Sigmoid colon (tissue), 4 donors: ENCODE measurements around the gene SLC17A1.

ENCODE experiments used
- EP300 ChIP-seq, 4 donors: sonication (generic); formaldehyde crosslinking; IDR thresholded peaks; one replicate each; pipeline ENCODE4 v1.6.1; 2017; ENCODE audit warnings: antibody characterized with exemption in 4 of 4
- POLR2A ChIP-seq, 2 donors: fragments of 450-650 bp; IDR thresholded peaks; one replicate each; pipeline ENCODE4 v1.6.1; 2016; ENCODE audit warnings: antibody characterized with exemption in 2 of 2, mild to moderate bottlenecking in 2 of 2, moderate library complexity in 2 of 2
- POLR2AphosphoS5 ChIP-seq, 4 donors: sonication (generic); formaldehyde crosslinking; IDR thresholded peaks; one replicate each; pipeline ENCODE4 v1.6.1; 2017; ENCODE audit warnings: antibody characterized with exemption in 4 of 4
- TF ChIP-seq, protein P1 (sequence below), 4 experiments: fragments of 450-650 bp in 3 of 4; fragments of 200-600 bp in 1 of 4; IDR thresholded peaks; one replicate each; pipeline ENCODE4 v1.5.1; 2016 to 2019; ENCODE audit warnings: antibody characterized with exemption in 4 of 4, mild to moderate bottlenecking in 3 of 4, moderate library complexity in 2 of 4

- TF ChIP-seq, protein P1, sequence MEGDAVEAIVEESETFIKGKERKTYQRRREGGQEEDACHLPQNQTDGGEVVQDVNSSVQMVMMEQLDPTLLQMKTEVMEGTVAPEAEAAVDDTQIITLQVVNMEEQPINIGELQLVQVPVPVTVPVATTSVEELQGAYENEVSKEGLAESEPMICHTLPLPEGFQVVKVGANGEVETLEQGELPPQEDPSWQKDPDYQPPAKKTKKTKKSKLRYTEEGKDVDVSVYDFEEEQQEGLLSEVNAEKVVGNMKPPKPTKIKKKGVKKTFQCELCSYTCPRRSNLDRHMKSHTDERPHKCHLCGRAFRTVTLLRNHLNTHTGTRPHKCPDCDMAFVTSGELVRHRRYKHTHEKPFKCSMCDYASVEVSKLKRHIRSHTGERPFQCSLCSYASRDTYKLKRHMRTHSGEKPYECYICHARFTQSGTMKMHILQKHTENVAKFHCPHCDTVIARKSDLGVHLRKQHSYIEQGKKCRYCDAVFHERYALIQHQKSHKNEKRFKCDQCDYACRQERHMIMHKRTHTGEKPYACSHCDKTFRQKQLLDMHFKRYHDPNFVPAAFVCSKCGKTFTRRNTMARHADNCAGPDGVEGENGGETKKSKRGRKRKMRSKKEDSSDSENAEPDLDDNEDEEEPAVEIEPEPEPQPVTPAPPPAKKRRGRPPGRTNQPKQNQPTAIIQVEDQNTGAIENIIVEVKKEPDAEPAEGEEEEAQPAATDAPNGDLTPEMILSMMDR (IDR thresholded peaks at IDR 0.05) = no peak
- TF ChIP-seq POLR2AphosphoS5 (IDR thresholded peaks at IDR 0.05) (no peak), POLR2A (IDR thresholded peaks at IDR 0.05) (no peak), EP300 (IDR thresholded peaks at IDR 0.05) (no peak)
Observed at GRCh38 chr6:25754535-25754934, 77.3 kb downstream of the SLC17A1 start, which contains the start of gene SLC17A4.
